ENCODE data around the gene GXYLT2. TPM values are rescaled to one million over a fixed set of nuclear protein-coding genes. Genes with fewer than 3 reads are reported as not detected.

Gene GXYLT2
- total and polyA plus RNA-seq, 2 donors (not counting 1 experiment from before 2014, with no cell fraction given): 6.6 to 25.9 TPM

DNA sequence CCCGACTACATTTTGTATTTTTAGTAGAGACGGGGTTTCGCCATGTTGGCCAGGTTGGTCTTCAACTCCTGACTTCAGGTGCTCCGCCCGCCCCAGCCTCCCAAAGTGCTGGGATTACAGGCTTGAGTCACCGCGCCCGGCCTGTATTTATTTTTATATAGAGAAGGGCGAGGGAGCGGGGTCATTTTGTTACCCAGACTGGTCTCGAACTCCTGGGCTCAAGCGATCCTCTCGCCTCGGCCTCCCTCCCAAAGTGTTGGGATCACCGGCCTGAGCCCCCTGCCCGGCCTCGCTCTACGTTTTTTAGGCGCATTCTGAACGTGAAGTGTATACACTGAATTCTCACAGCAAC lies 108.3 kb downstream of the GXYLT2 start:
- TF ChIP-seq, protein P1, sequence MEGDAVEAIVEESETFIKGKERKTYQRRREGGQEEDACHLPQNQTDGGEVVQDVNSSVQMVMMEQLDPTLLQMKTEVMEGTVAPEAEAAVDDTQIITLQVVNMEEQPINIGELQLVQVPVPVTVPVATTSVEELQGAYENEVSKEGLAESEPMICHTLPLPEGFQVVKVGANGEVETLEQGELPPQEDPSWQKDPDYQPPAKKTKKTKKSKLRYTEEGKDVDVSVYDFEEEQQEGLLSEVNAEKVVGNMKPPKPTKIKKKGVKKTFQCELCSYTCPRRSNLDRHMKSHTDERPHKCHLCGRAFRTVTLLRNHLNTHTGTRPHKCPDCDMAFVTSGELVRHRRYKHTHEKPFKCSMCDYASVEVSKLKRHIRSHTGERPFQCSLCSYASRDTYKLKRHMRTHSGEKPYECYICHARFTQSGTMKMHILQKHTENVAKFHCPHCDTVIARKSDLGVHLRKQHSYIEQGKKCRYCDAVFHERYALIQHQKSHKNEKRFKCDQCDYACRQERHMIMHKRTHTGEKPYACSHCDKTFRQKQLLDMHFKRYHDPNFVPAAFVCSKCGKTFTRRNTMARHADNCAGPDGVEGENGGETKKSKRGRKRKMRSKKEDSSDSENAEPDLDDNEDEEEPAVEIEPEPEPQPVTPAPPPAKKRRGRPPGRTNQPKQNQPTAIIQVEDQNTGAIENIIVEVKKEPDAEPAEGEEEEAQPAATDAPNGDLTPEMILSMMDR (conservative IDR thresholded peaks at IDR 0.05 in 1 of 2, IDR thresholded peaks at IDR 0.05 in 1 of 2; ENCODE audit: low read depth in 1 of 2, low read length in 2 of 2): no peak
- no peak for TF ChIP-seq EZH2 (IDR thresholded peaks at IDR 0.05; ENCODE audit: low read length, missing control alignments)
- Histone ChIP-seq H3K4me3 (replicated peaks in 1 of 4; ENCODE audit: control extremely low read depth in 1 of 4, insufficient read depth in 1 of 4, low read depth in 3 of 4, low read length in 4 of 4) (peak overlapping the region; percentile 18 to 88 (median 37)), H3K27ac (ENCODE audit: insufficient read depth, low read length) (peak overlapping the region; percentile 82), H3K36me3 (ENCODE audit: control insufficient read depth, insufficient read depth, low read length) (peaks cover 3% of the 10 kb centered on the region), H3K4me1 (ENCODE audit: control insufficient read depth, extremely low read depth, insufficient read depth, low read length) (peaks cover 2% of the 10 kb centered on the region), H3K79me2 (ENCODE audit: control insufficient read depth, insufficient read depth, low read length) (peaks cover 42% of the 10 kb centered on the region), H3K4me2 (ENCODE audit: extremely low read depth, insufficient read depth, low read length) (peak overlapping the region; percentile 59), H3K9me3 (ENCODE audit: control insufficient read depth, insufficient read depth, low read depth, low read length) (no peaks in the 10 kb centered on the region), H3K9ac (ENCODE audit: insufficient read depth, low read length) (peak overlapping the region; percentile 92), H4K20me1 (ENCODE audit: control insufficient read depth, extremely low read depth, insufficient read depth, low read length) (peaks cover 11% of the 10 kb centered on the region), H2AFZ (ENCODE audit: low read length) (peak overlapping the region; percentile 97), H3K27me3 (ENCODE audit: control insufficient read depth, insufficient read depth, low read length) (no peaks in the 10 kb centered on the region)
- DNase-seq (ENCODE audit: low read depth in 2 of 2): no peak

DNA sequence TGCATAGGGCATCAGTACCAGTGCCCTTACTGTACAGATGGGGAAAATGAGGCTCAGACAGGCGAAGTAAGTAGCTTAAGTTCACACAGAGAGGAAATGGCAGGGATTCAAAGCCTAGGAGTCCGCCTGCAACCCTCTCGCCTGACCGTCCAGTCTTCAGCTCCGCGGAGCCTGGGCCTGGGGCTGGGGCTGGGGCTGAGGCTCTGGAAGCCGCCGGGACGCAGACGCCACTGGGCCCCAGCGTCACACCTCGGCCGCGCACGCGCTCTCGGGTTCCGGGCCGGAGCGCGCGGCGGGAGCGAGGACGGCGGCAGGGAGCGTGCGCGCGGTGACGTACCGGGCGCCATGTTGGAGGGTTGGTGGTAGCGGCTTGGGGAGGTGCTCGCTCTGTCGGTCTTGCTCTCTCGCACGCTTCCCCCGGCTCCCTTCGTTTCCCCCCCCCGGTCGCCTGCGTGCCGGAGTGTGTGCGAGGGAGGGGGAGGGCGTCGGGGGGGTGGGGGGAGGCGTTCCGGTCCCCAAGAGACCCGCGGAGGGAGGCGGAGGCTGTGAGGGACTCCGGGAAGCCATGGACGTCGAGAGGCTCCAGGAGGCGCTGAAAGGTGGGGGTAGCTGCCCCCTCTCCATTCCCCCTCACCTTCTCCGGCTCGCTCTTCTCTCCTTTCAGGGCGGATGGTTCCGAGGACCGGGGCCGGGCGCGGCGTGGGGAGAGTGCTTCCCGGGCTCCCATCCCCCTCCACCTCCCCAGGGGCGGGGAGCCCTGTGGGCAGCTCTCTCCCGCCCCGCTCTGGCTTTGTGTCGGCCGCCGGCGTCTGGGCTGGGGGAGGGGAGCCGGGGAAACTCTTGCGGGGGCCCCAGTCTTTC lies 108.9 kb downstream of the GXYLT2 start, which contains the start of gene PPP4R2:
TSS of gene PPP4R2 (plus strand) at position 339 of the 861 bp plus-strand sequence. CDS start at position 566, 227 bp downstream.
- H2AFZ ChIP-seq (ENCODE audit: low read length): peak within 1 kb of the TSS; percentile 97
- peaks cover 48% of the 10 kb centered on the region for H3K79me2 ChIP-seq (ENCODE audit: control insufficient read depth, insufficient read depth, low read length)
- peak within 1 kb of the TSS; percentile 76 to 97 (median 90) for H3K4me3 ChIP-seq (replicated peaks in 1 of 4; ENCODE audit: control extremely low read depth in 1 of 4, insufficient read depth in 1 of 4, low read depth in 3 of 4, low read length in 4 of 4)
- peak within 1 kb of the TSS; percentile 96 for H3K4me2 ChIP-seq (ENCODE audit: extremely low read depth, insufficient read depth, low read length)
- H3K27me3 ChIP-seq (ENCODE audit: control insufficient read depth, insufficient read depth, low read length): no peaks in the 10 kb centered on the region
- H3K4me1 ChIP-seq (ENCODE audit: control insufficient read depth, extremely low read depth, insufficient read depth, low read length): peaks cover 2% of the 10 kb centered on the region
- peaks cover 3% of the 10 kb centered on the region for H3K36me3 ChIP-seq (ENCODE audit: control insufficient read depth, insufficient read depth, low read length)
- peaks cover 11% of the 10 kb centered on the region for H4K20me1 ChIP-seq (ENCODE audit: control insufficient read depth, extremely low read depth, insufficient read depth, low read length)
- H3K9me3 ChIP-seq (ENCODE audit: control insufficient read depth, insufficient read depth, low read depth, low read length): no peaks in the 10 kb centered on the region
- TF ChIP-seq EZH2 (IDR thresholded peaks at IDR 0.05; ENCODE audit: low read length, missing control alignments): no peak
- TF ChIP-seq, protein P1 (conservative IDR thresholded peaks at IDR 0.05 in 1 of 2, IDR thresholded peaks at IDR 0.05 in 1 of 2; ENCODE audit: low read depth in 1 of 2, low read length in 2 of 2): no peak
- peak within 1 kb of the TSS; percentile 82 for H3K27ac ChIP-seq (ENCODE audit: insufficient read depth, low read length)
- DNase-seq (ENCODE audit: low read depth in 2 of 2): peak; percentile 85 to 87
- H3K9ac ChIP-seq (ENCODE audit: insufficient read depth, low read length): peak within 1 kb of the TSS; percentile 92

DNA sequence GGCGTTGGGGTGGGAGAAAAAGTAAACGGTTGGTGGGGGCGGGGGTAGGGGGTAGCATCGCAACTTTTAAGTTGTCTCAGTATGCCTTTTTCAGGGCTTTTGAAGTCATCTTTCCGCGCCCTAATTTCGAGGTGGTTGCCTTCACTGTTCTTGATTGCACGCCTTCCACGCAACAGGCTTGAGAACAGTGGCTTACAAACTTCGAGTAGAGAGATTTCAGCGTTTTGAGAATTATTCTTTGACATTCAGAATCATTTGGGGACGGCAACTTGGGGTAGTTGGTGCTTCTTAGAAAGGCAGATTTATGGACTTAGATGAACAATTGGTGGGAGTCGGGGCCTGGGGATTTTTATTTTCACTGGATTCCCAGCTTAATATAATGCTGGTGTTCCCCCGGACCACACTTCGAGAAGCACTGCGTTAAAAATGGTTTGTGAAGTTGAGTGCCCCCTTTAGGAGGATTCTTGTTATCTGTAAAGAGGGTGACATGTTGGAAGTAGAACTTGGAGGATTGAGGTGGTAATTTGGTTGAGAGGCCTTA lies 109.6 kb downstream of the GXYLT2 start:
- no peak for TF ChIP-seq EZH2 (IDR thresholded peaks at IDR 0.05; ENCODE audit: low read length, missing control alignments)
- TF ChIP-seq, protein P1 (conservative IDR thresholded peaks at IDR 0.05 in 1 of 2, IDR thresholded peaks at IDR 0.05 in 1 of 2; ENCODE audit: low read depth in 1 of 2, low read length in 2 of 2): peak; percentile 54 to 59
- H2AFZ ChIP-seq (ENCODE audit: low read length): peak overlapping the region; percentile 9

More for the DNA sequence above, 109.6 kb downstream of the GXYLT2 start:
- no peaks in the 10 kb centered on the region for H3K27me3 ChIP-seq (ENCODE audit: control insufficient read depth, insufficient read depth, low read length)
- H3K4me1 ChIP-seq (ENCODE audit: control insufficient read depth, extremely low read depth, insufficient read depth, low read length): peaks cover 2% of the 10 kb centered on the region
- H3K9me3 ChIP-seq (ENCODE audit: control insufficient read depth, insufficient read depth, low read depth, low read length): no peaks in the 10 kb centered on the region
- peak; percentile 60 to 70 for DNase-seq (ENCODE audit: low read depth in 2 of 2)
- peaks cover 3% of the 10 kb centered on the region for H3K36me3 ChIP-seq (ENCODE audit: control insufficient read depth, insufficient read depth, low read length)
- H3K9ac ChIP-seq (ENCODE audit: insufficient read depth, low read length): peak overlapping the region; percentile 92
- H4K20me1 ChIP-seq (ENCODE audit: control insufficient read depth, extremely low read depth, insufficient read depth, low read length): peaks cover 11% of the 10 kb centered on the region
- H3K79me2 ChIP-seq (ENCODE audit: control insufficient read depth, insufficient read depth, low read length): peaks cover 54% of the 10 kb centered on the region
- H3K27ac ChIP-seq (ENCODE audit: insufficient read depth, low read length): peak overlapping the region; percentile 82
- H3K4me2 ChIP-seq (ENCODE audit: extremely low read depth, insufficient read depth, low read length): peak overlapping the region; percentile 96
- peak overlapping the region; percentile 76 to 97 (median 90) for H3K4me3 ChIP-seq (replicated peaks in 1 of 4; ENCODE audit: control extremely low read depth in 1 of 4, insufficient read depth in 1 of 4, low read depth in 3 of 4, low read length in 4 of 4)
